Measurements from ENCODE around the gene HOXB6.
A peak's percentile ranks its signal among the peaks of the same experiment; 100 is the strongest.

The HOXB6 gene

GRCh38 chr17:48596000-48596734, 8.6 kb downstream of the HOXB6 start:
- no peak for DNase-seq (ENCODE audit: low read depth in 1 of 2, low spot score in 1 of 2)

GRCh38 chr17:48595278-48595999, 9.3 kb downstream of the HOXB6 start:
- DNase-seq (ENCODE audit: low read depth in 1 of 2, low spot score in 1 of 2): no peak

GRCh38 chr17:48594538-48595277, 10.1 kb downstream of the HOXB6 start:
- no peak for DNase-seq (ENCODE audit: low read depth in 1 of 2, low spot score in 1 of 2)

- DNase-seq (ENCODE audit: low read depth in 1 of 2, low spot score in 1 of 2): peak; percentile 63 to 69
Measured at GRCh38 chr17:48593840-48594537, 10.8 kb downstream of the HOXB6 start.

- DNase-seq (ENCODE audit: low read depth in 1 of 2, low spot score in 1 of 2): no peak
Measured at GRCh38 chr17:48593126-48593829, 11.5 kb downstream of the HOXB6 start, which contains the start of gene HOXB5. HOXB5 (minus strand) TSS chr17:48593779; CDS start chr17:48593682, 97 bp downstream.

- no peak for DNase-seq (ENCODE audit: low read depth in 1 of 2, low spot score in 1 of 2)
Measured at GRCh38 chr17:48592577-48592976, 12.2 kb downstream of the HOXB6 start.

- no peak for DNase-seq (ENCODE audit: low read depth in 1 of 2, low spot score in 1 of 2)
Measured at GRCh38 chr17:48592057-48592514, 12.7 kb downstream of the HOXB6 start.

GRCh38 chr17:48591255-48592056, 13.3 kb downstream of the HOXB6 start:
- no peak for DNase-seq (ENCODE audit: low read depth in 1 of 2, low spot score in 1 of 2)

- DNase-seq (ENCODE audit: low read depth in 1 of 2, low spot score in 1 of 2): no peak
Measured at GRCh38 chr17:48590607-48591161, 14.1 kb downstream of the HOXB6 start.

- DNase-seq (ENCODE audit: low read depth in 1 of 2, low spot score in 1 of 2): no peak
Measured at GRCh38 chr17:48589831-48590606, 14.8 kb downstream of the HOXB6 start, which contains the start of gene HOXB3. HOXB3 (minus strand) TSS chr17:48590241; CDS start chr17:48552474, 37,767 bp downstream.

GRCh38 chr17:48589060-48589830, 15.5 kb downstream of the HOXB6 start:
- no peak for DNase-seq (ENCODE audit: low read depth in 1 of 2, low spot score in 1 of 2)

GRCh38 chr17:48588528-48588927, 16.3 kb downstream of the HOXB6 start:
- DNase-seq (ENCODE audit: low read depth in 1 of 2, low spot score in 1 of 2): no peak

GRCh38 chr17:48588074-48588415, 16.7 kb downstream of the HOXB6 start:
- DNase-seq (ENCODE audit: low read depth in 1 of 2, low spot score in 1 of 2): no peak

- DNase-seq (ENCODE audit: low read depth in 1 of 2, low spot score in 1 of 2): no peak
Measured at GRCh38 chr17:48587276-48588073, 17.3 kb downstream of the HOXB6 start.

- no peak for DNase-seq (ENCODE audit: low read depth in 1 of 2, low spot score in 1 of 2)
Measured at GRCh38 chr17:48586355-48587258, 18.2 kb downstream of the HOXB6 start.

GRCh38 chr17:48584223-48584741, 20.5 kb downstream of the HOXB6 start:
- DNase-seq (ENCODE audit: low read depth in 1 of 2, low spot score in 1 of 2): no peak
